NCI-H2196 (cell line): ENCODE measurements around the gene PHTF2.
"Not testable (repeated sequence)": the region's sequence is repeated elsewhere in the genome, so short reads cannot be mapped to it uniquely, and the experiment has no call there.

Source experiments
- DNase-seq: peaks from one replicate; lab custom pipeline; 2025; ENCODE audit not compliant: unreplicated experiment; lab: John Stamatoyannopoulos, UW

The PHTF2 gene

GRCh38 chr7:77983973-77984372 lies 185.4 kb downstream of the PHTF2 start:
- no peak for DNase-seq

GRCh38 chr7:77985232-77985973 lies 186.8 kb downstream of the PHTF2 start:
- DNase-seq, result no peak

DNA sequence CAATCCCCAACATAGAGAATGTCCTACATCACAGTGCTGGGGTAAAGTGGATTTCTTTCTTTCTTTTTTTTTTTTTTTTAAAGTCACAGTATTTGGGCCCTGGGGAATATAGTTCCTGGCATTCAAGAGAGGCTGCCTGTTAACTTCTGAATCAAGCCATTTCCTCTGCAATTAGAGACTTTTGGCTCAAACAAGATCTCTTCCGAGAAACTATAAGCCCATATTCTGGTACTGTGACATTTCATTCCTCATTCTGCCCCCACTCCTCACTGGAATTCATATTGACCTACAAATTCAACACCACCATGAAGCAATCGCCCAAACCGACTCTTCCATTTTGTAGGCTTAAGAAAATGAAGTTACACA lies 187.4 kb downstream of the PHTF2 start:
- no peak for DNase-seq

GRCh38 chr7:77989981-77990566 lies 191.5 kb downstream of the PHTF2 start:
- no peak for DNase-seq

DNA sequence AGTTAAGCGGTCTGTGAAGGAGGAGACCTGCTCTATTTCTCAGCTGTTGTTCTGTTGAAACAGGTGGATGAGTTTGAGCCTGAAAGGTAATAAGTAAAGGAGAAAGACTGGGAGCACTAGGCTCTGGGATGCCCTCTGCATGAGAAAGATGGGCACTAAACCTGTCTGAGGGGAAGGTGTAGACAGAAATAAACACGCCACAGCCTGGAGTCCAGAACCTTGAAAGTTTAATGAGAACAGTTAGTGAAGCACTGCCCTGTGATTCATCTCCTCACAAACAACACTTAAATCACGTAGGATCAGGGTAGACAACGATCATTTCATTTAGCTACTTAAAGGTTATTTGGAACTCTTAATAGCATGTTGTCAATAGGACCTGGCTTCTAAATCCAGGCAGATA lies 193.1 kb downstream of the PHTF2 start:
- DNase-seq, result no peak

GRCh38 chr7:77993838-77994237 lies 195.3 kb downstream of the PHTF2 start:
- no peak for DNase-seq

DNA sequence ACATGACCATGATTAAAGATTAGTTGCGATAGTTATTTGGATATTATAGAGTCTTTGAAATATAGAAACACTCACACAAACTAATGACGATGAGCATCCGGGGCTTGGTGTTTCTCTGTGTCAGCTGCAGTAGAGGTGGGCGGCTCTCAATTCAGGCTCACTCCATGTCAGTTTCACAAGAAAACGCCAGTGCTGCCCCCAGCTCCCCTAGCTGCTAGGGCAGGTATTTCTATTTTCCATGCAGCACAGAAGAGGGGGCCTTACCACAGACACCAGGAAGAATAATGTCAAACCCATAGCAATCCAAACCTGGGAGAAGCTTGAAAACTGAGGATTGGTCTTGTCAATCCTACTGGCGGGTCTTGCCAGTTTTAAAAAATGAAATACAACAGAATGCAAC lies 197.1 kb downstream of the PHTF2 start:
- DNase-seq, result no peak

DNA sequence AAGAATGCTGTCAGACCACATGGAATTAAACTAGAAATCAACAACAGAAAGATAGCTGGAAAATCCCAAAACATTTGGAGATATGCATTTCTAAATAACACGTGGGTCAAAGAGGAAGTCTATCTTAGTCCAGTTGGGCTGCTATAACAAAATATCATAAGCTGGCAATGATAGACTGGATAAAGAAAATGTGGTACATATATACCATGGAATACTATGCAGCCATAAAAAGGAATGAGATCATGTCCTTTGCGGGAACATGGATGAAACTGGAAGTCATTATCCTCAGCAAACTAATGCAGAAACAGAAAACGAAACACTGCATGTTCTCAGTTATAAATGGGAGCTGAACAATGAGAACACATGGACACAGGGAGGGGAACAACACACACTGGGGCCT lies 200.6 kb downstream of the PHTF2 start:
- DNase-seq, result not testable (repeated sequence)

- DNase-seq, result no peak
Observed at GRCh38 chr7:78002021-78002420, 203.4 kb downstream of the PHTF2 start.

GRCh38 chr7:78002715-78003114 lies 204.1 kb downstream of the PHTF2 start:
- DNase-seq, result no peak

GRCh38 chr7:78006063-78006755 lies 207.6 kb downstream of the PHTF2 start:
- no peak for DNase-seq
